Astrocyte (in vitro differentiated cells and primary cell): Measurements from ENCODE around the gene SIK1. TPM values are rescaled to one million over a fixed set of nuclear protein-coding genes. Genes with fewer than 3 reads are reported as not detected.

Experiments used
- DNase-seq: peaks from one replicate; pipeline ENCODE4 v3.0.0-alpha.2; 2010; ENCODE audit warnings: low read depth
- FAIRE-seq: peaks from 2 replicates; lab custom pipeline; 2011; peaks lifted over from hg19 to GRCh38; lab: Jason Lieb, UNC
- H2AFZ ChIP-seq: 2 replicates; pipeline ENCODE4 v1.6.0; 2012; ENCODE audit warnings: low read depth, low read length, inconsistent platforms
- H3K27ac ChIP-seq: 2 replicates; pipeline ENCODE4 v1.5.1; 2011; ENCODE audit warnings: low read depth, low read length, inconsistent platforms
- H3K27me3 ChIP-seq: 2 replicates; pipeline ENCODE4 v1.6.0; 2011; ENCODE audit warnings: low read length, inconsistent platforms; ENCODE audit not compliant: insufficient read depth
- H3K36me3 ChIP-seq: 2 replicates; pipeline ENCODE4 v1.5.1; 2011; ENCODE audit warnings: low read length, inconsistent platforms; ENCODE audit not compliant: insufficient read depth
- H3K4me1 ChIP-seq: 2 replicates; pipeline ENCODE4 v1.5.1; 2011; ENCODE audit warnings: low read length, inconsistent platforms; ENCODE audit not compliant: insufficient read depth
- H3K4me2 ChIP-seq: 2 replicates; pipeline ENCODE4 v1.6.0; 2012; ENCODE audit warnings: low read length, inconsistent platforms
- H3K4me3 ChIP-seq: 2 replicates; pipeline ENCODE4 v1.5.1; 2011; ENCODE audit warnings: low read depth, mild to moderate bottlenecking, low read length, inconsistent platforms; ENCODE audit not compliant: insufficient read depth
- H3K79me2 ChIP-seq: 2 replicates; pipeline ENCODE4 v1.6.0; 2012; ENCODE audit warnings: mild to moderate bottlenecking, low read length, inconsistent platforms; ENCODE audit not compliant: insufficient read depth
- H3K9ac ChIP-seq: 2 replicates; pipeline ENCODE4 v1.6.0; 2012; ENCODE audit warnings: mild to moderate bottlenecking, low read length, inconsistent platforms
- H3K9me3 ChIP-seq: 2 replicates; pipeline ENCODE4 v1.5.1; 2012; ENCODE audit warnings: low read depth, mild to moderate bottlenecking, low read length, inconsistent platforms; ENCODE audit not compliant: insufficient read depth
- H4K20me1 ChIP-seq: 2 replicates; pipeline ENCODE4 v1.6.0; 2012; ENCODE audit warnings: low read length, inconsistent platforms; ENCODE audit not compliant: insufficient read depth
- H3K27ac Mint-ChIP-seq: one replicate; pipeline ENCODE4 v1.8.0; 2021; ENCODE audit warnings: mild to moderate bottlenecking, mixed read lengths; ENCODE audit not compliant: unreplicated experiment
- H3K27me3 Mint-ChIP-seq: one replicate; pipeline ENCODE4 v1.8.0; 2021; ENCODE audit warnings: low read depth, mixed read lengths; ENCODE audit not compliant: unreplicated experiment
- H3K36me3 Mint-ChIP-seq: one replicate; pipeline ENCODE4 v1.8.0; 2021; ENCODE audit warnings: low read depth, mixed read lengths; ENCODE audit not compliant: unreplicated experiment
- H3K4me1 Mint-ChIP-seq: one replicate; pipeline ENCODE4 v1.8.0; 2021; ENCODE audit warnings: low read depth, mixed read lengths; ENCODE audit not compliant: unreplicated experiment
- H3K4me3 Mint-ChIP-seq: one replicate; pipeline ENCODE4 v1.8.0; 2021; ENCODE audit warnings: mild to moderate bottlenecking, moderate library complexity, mixed read lengths; ENCODE audit not compliant: unreplicated experiment
- H3K9me3 Mint-ChIP-seq: one replicate; pipeline ENCODE4 v1.8.0; 2021; ENCODE audit warnings: mild to moderate bottlenecking, mixed read lengths; ENCODE audit not compliant: unreplicated experiment
- EZH2 ChIP-seq: IDR thresholded peaks from 2 replicates; pipeline ENCODE4 v1.6.1; 2012; ENCODE audit warnings: mild to moderate bottlenecking, low read length, inconsistent platforms; ENCODE audit not compliant: insufficient read depth
- total RNA-seq: library from RNA; stranded (reverse); gene quantifications from 2 replicates; pipeline ENCODE4 v1.2.1, GENCODE V29; 2021
- TF ChIP-seq, protein P1 (sequence below): IDR thresholded peaks from 2 replicates; pipeline ENCODE4 v1.5.1; 2011; ENCODE audit warnings: low read depth, mild to moderate bottlenecking, inconsistent platforms, low read length, moderate library complexity; ENCODE audit not compliant: insufficient read depth

The SIK1 gene
- total RNA-seq, 1 donor from 2014 or later, result 68.0 TPM

DNA sequence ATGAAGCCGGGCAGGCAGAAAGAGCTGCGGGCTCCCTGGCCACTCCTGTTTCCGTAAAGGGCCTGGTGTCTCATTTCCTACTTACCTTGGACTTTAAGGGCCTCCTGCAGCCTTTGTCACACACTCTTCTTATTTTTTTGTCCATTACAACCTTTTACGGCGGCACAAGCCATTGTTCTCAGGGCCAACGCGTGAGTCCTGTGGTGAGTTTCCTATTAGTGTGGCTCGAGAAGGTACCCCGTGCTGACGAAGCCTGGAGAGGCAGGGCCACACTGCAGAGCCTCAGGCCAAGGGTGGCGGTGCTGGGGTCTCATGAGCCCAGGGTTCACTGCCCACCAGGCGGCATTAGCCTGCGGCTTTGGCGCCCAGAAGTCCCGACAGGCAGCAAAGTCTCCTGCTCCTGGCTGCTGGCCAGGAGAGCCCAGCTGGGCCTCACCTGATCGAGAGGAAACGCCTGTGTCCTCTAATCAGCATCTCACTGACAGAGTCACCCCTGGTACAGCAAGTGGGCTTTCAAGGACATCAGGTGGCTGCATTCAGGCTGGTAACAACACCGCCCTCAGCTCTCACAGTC lies 62.0 kb downstream of the SIK1 start:
- no peak overlapping the region for H3K4me3 ChIP-seq
- H3K4me1 ChIP-seq, result peaks cover 14% of the 10 kb centered on the region
- DNase-seq, result no peak
- no peaks in the 10 kb centered on the region for H3K79me2 ChIP-seq
- peaks cover 7% of the 10 kb centered on the region for H3K4me1 Mint-ChIP-seq
- no peaks in the 10 kb centered on the region for H3K36me3 ChIP-seq
- peaks cover 57% of the 10 kb centered on the region for H3K27me3 Mint-ChIP-seq
- no peak overlapping the region for H3K27ac Mint-ChIP-seq
- peaks cover 4% of the 10 kb centered on the region for H3K9me3 Mint-ChIP-seq
- H2AFZ ChIP-seq, result no peak overlapping the region
- no peak for FAIRE-seq
- no peak overlapping the region for H3K27ac ChIP-seq
- no peaks in the 10 kb centered on the region for H3K36me3 Mint-ChIP-seq
- TF ChIP-seq, protein P1, sequence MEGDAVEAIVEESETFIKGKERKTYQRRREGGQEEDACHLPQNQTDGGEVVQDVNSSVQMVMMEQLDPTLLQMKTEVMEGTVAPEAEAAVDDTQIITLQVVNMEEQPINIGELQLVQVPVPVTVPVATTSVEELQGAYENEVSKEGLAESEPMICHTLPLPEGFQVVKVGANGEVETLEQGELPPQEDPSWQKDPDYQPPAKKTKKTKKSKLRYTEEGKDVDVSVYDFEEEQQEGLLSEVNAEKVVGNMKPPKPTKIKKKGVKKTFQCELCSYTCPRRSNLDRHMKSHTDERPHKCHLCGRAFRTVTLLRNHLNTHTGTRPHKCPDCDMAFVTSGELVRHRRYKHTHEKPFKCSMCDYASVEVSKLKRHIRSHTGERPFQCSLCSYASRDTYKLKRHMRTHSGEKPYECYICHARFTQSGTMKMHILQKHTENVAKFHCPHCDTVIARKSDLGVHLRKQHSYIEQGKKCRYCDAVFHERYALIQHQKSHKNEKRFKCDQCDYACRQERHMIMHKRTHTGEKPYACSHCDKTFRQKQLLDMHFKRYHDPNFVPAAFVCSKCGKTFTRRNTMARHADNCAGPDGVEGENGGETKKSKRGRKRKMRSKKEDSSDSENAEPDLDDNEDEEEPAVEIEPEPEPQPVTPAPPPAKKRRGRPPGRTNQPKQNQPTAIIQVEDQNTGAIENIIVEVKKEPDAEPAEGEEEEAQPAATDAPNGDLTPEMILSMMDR, result no peak
- no peak for TF ChIP-seq EZH2
- H3K9me3 ChIP-seq, result no peaks in the 10 kb centered on the region
- H4K20me1 ChIP-seq, result no peaks in the 10 kb centered on the region
- no peak overlapping the region for H3K4me2 ChIP-seq
- peaks cover 5% of the 10 kb centered on the region for H3K27me3 ChIP-seq
- no peak overlapping the region for H3K9ac ChIP-seq
- H3K4me3 Mint-ChIP-seq, result no peak overlapping the region

Other genes starting within 250 kb of the SIK1 start
- 3.2 TPM in 2 replicates for gene HSF2BP, start 232.4 kb upstream of the SIK1 start, total RNA-seq
- 31.7 and 34.0 TPM in 2 replicates for gene RRP1B, start 232.4 kb upstream of the SIK1 start, total RNA-seq